ENCODE results near the gene BABAM2.
"Not testable (repeated sequence)": the region's sequence is repeated elsewhere in the genome, so short reads cannot be mapped to it uniquely, and the experiment has no call there.

The BABAM2 gene

GRCh38 chr2:28088970-28089369 is 198.4 kb downstream of the BABAM2 start:
- in situ Hi-C loops (cut with MboI; ENCODE audit: low sequenced_read_pairs) = no loop called here
- DNase-seq (ENCODE audit: low spot score in 2 of 2) = no peak
- Histone ChIP-seq H3K36me3 (replicated peaks) (no peaks in the 10 kb centered on the region), H3K4me1 (no peaks in the 10 kb centered on the region), H3K4me3 (no peak overlapping the region), H3K9me3 (no peaks in the 10 kb centered on the region), H3K27me3 (ENCODE audit: low read depth) (no peaks in the 10 kb centered on the region)

GRCh38 chr2:28089486-28089885 is 199.0 kb downstream of the BABAM2 start:
- Histone ChIP-seq H3K4me3 (no peak overlapping the region), H3K36me3 (replicated peaks) (no peaks in the 10 kb centered on the region), H3K27me3 (ENCODE audit: low read depth) (no peaks in the 10 kb centered on the region), H3K4me1 (0 out of 2 replicates have a peak, but pooled peaks cover under 1% of the 10 kb centered on the region), H3K9me3 (no peaks in the 10 kb centered on the region)
- in situ Hi-C loops (cut with MboI; ENCODE audit: low sequenced_read_pairs) = no loop called here
- no peak for DNase-seq (ENCODE audit: low spot score in 2 of 2)

GRCh38 chr2:28093308-28093707 is 202.8 kb downstream of the BABAM2 start:
- H3K4me1 ChIP-seq = 0 out of 2 replicates have a peak, but pooled peaks cover 2% of the 10 kb centered on the region
- no peaks in the 10 kb centered on the region for H3K27me3 ChIP-seq (ENCODE audit: low read depth)
- no peaks in the 10 kb centered on the region for H3K36me3 ChIP-seq (replicated peaks)
- in situ Hi-C loops (cut with MboI; ENCODE audit: low sequenced_read_pairs) = no loop called here
- no peak overlapping the region for H3K4me3 ChIP-seq
- DNase-seq (ENCODE audit: low spot score in 2 of 2) = no peak
- H3K9me3 ChIP-seq = no peaks in the 10 kb centered on the region

- in situ Hi-C loops (cut with MboI; ENCODE audit: low sequenced_read_pairs) = no loop called here
- no peak for DNase-seq (ENCODE audit: low spot score in 2 of 2)
- 0 out of 2 replicates have a peak, but pooled peaks cover 2% of the 10 kb centered on the region for H3K4me1 ChIP-seq
- H3K4me3 ChIP-seq = no peak overlapping the region
- no peaks in the 10 kb centered on the region for H3K9me3 ChIP-seq
- no peaks in the 10 kb centered on the region for H3K36me3 ChIP-seq (replicated peaks)
- no peaks in the 10 kb centered on the region for H3K27me3 ChIP-seq (ENCODE audit: low read depth)
Measured at GRCh38 chr2:28093768-28094167, 203.2 kb downstream of the BABAM2 start.

- Histone ChIP-seq H3K9me3 (no peaks in the 10 kb centered on the region), H3K4me3 (no peak overlapping the region), H3K4me1 (0 out of 2 replicates have a peak, but pooled peaks cover 2% of the 10 kb centered on the region), H3K36me3 (replicated peaks) (no peaks in the 10 kb centered on the region), H3K27me3 (ENCODE audit: low read depth) (no peaks in the 10 kb centered on the region)
- in situ Hi-C loops (cut with MboI; ENCODE audit: low sequenced_read_pairs) = no loop called here
- no peak for DNase-seq (ENCODE audit: low spot score in 2 of 2)
Measured at GRCh38 chr2:28094739-28095138, 204.2 kb downstream of the BABAM2 start.

- Histone ChIP-seq H3K36me3 (replicated peaks) (no peaks in the 10 kb centered on the region), H3K27me3 (ENCODE audit: low read depth) (no peaks in the 10 kb centered on the region), H3K9me3 (no peaks in the 10 kb centered on the region), H3K4me1 (0 out of 2 replicates have a peak, but pooled peaks cover 2% of the 10 kb centered on the region), H3K4me3 (no peak overlapping the region)
- in situ Hi-C loops (cut with MboI; ENCODE audit: low sequenced_read_pairs) = no loop called here
- no peak for DNase-seq (ENCODE audit: low spot score in 2 of 2)
Measured at GRCh38 chr2:28095622-28096021, 205.1 kb downstream of the BABAM2 start.

- in situ Hi-C loops (cut with MboI; ENCODE audit: low sequenced_read_pairs) = no loop called here
- Histone ChIP-seq H3K4me3 (no peak overlapping the region), H3K27me3 (ENCODE audit: low read depth) (no peaks in the 10 kb centered on the region), H3K4me1 (0 out of 2 replicates have a peak, but pooled peaks cover 2% of the 10 kb centered on the region), H3K36me3 (replicated peaks) (no peaks in the 10 kb centered on the region), H3K9me3 (no peaks in the 10 kb centered on the region)
- DNase-seq (ENCODE audit: low spot score in 2 of 2) = no peak
Measured at GRCh38 chr2:28096421-28096820, 205.9 kb downstream of the BABAM2 start.

- Histone ChIP-seq H3K4me1 (0 out of 2 replicates have a peak, but pooled peaks cover 2% of the 10 kb centered on the region), H3K4me3 (no peak overlapping the region), H3K27me3 (ENCODE audit: low read depth) (no peaks in the 10 kb centered on the region), H3K9me3 (no peaks in the 10 kb centered on the region), H3K36me3 (replicated peaks) (no peaks in the 10 kb centered on the region)
- in situ Hi-C loops (cut with MboI; ENCODE audit: low sequenced_read_pairs) = no loop called here
- no peak for DNase-seq (ENCODE audit: low spot score in 2 of 2)
Measured at GRCh38 chr2:28098501-28099225, 208.1 kb downstream of the BABAM2 start.

GRCh38 chr2:28101123-28101522 is 210.6 kb downstream of the BABAM2 start:
- in situ Hi-C loops (cut with MboI; ENCODE audit: low sequenced_read_pairs) = no loop called here
- no peak for DNase-seq (ENCODE audit: low spot score in 2 of 2)
- H3K4me1 ChIP-seq = no peaks in the 10 kb centered on the region
- no peaks in the 10 kb centered on the region for H3K9me3 ChIP-seq
- H3K27me3 ChIP-seq (ENCODE audit: low read depth) = no peaks in the 10 kb centered on the region
- no peak overlapping the region for H3K4me3 ChIP-seq
- no peaks in the 10 kb centered on the region for H3K36me3 ChIP-seq (replicated peaks)

- in situ Hi-C loops (cut with MboI; ENCODE audit: low sequenced_read_pairs) = no loop called here
- no peaks in the 10 kb centered on the region for H3K36me3 ChIP-seq (replicated peaks)
- no peaks in the 10 kb centered on the region for H3K27me3 ChIP-seq (ENCODE audit: low read depth)
- H3K4me1 ChIP-seq = no peaks in the 10 kb centered on the region
- H3K4me3 ChIP-seq = no peak overlapping the region
- no peak for DNase-seq (ENCODE audit: low spot score in 2 of 2)
- H3K9me3 ChIP-seq = no peaks in the 10 kb centered on the region
Measured at GRCh38 chr2:28101892-28102291, 211.4 kb downstream of the BABAM2 start.

- in situ Hi-C loops (cut with MboI; ENCODE audit: low sequenced_read_pairs) = no loop called here
- Histone ChIP-seq H3K27me3 (ENCODE audit: low read depth) (no peaks in the 10 kb centered on the region), H3K9me3 (no peaks in the 10 kb centered on the region), H3K36me3 (replicated peaks) (no peaks in the 10 kb centered on the region), H3K4me3 (no peak overlapping the region), H3K4me1 (no peaks in the 10 kb centered on the region)
- DNase-seq (ENCODE audit: low spot score in 2 of 2) = no peak
Measured at GRCh38 chr2:28102455-28102874, 211.9 kb downstream of the BABAM2 start.

GRCh38 chr2:28103611-28104010 is 213.1 kb downstream of the BABAM2 start:
- no peaks in the 10 kb centered on the region for H3K27me3 ChIP-seq (ENCODE audit: low read depth)
- in situ Hi-C loops (cut with MboI; ENCODE audit: low sequenced_read_pairs) = no loop called here
- no peak for DNase-seq (ENCODE audit: low spot score in 2 of 2)
- no peaks in the 10 kb centered on the region for H3K36me3 ChIP-seq (replicated peaks)
- H3K4me3 ChIP-seq = no peak overlapping the region
- H3K4me1 ChIP-seq = no peaks in the 10 kb centered on the region
- no peaks in the 10 kb centered on the region for H3K9me3 ChIP-seq

- in situ Hi-C loops (cut with MboI; ENCODE audit: low sequenced_read_pairs) = no loop called here
- no peak for DNase-seq (ENCODE audit: low spot score in 2 of 2)
- H3K36me3 ChIP-seq (replicated peaks) = no peaks in the 10 kb centered on the region
- no peaks in the 10 kb centered on the region for H3K27me3 ChIP-seq (ENCODE audit: low read depth)
- H3K4me3 ChIP-seq = no peak overlapping the region
- H3K4me1 ChIP-seq = no peaks in the 10 kb centered on the region
- H3K9me3 ChIP-seq = no peaks in the 10 kb centered on the region
Measured at GRCh38 chr2:28108143-28108542, 217.6 kb downstream of the BABAM2 start.

GRCh38 chr2:28113771-28114170 is 223.2 kb downstream of the BABAM2 start:
- H3K4me1 ChIP-seq; H3K9me3 ChIP-seq; H3K36me3 ChIP-seq (replicated peaks); in situ Hi-C loops (cut with MboI; ENCODE audit: low sequenced_read_pairs); DNase-seq (ENCODE audit: low spot score in 2 of 2); H3K27me3 ChIP-seq (ENCODE audit: low read depth); H3K4me3 ChIP-seq: not testable (repeated sequence)
